ACHN (cell line): ENCODE measurements around the gene UQCC2.

ENCODE experiments used
- DNase-seq: peaks from one replicate; pipeline ENCODE4 v3.0.0-alpha.2; 2015
- in situ Hi-C: cut with HindIII; loops from 2 replicates; pipeline ENCODE4 v1.10.0; 2017; ENCODE audit warnings: low sequenced_read_pairs, low pct_ligation_motif_present, low pct_unique_long_range_greater_than_20kb

UQCC2 gene

DNA sequence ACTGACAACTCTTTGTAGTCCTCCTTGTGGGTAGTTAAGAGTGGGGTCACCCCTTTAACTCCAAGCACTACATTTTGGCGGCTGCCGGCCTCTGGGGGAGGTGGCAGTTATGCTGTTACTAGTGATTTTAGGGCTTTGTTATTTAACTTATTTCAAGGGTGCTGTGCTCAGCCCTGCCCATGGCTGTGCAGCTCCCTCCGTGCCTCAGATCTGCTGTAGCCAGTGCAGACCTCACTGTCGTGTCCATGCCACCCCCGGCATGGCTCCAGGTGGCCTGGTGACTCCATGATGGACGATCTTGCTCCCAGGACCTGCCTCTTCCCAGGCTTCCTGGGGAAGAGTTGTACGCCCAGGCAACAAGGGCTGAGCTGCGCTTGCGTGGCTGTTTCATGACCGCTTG lies 15.4 kb downstream of the UQCC2 start:
- in situ Hi-C loops = no loop called here
- no peak for DNase-seq

DNA sequence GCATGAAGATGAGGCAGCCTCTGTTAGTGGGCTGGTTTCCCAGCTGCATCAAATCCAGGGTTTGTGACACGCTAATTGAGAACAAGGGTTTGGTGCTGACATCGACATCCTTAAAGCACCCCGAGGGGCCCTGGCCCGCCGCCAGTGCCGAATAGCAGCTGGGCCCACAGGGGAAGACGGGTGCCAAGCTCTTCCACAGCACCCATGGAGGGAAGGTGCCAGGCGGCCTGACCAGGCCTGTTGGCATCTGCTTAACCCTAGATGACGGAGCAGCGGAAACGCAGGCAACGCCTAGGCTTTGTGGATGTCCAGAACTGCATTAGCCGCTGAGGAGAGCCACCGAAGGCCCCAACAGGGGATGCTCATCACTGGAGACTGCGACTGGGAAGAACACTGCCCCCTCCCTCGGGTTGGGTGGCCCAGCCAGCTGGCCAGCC lies 16.0 kb downstream of the UQCC2 start:
- in situ Hi-C loops = no loop called here
- no peak for DNase-seq

- DNase-seq = no peak
- in situ Hi-C loops = no loop called here
Measured at GRCh38 chr6:33694977-33695376, 16.5 kb downstream of the UQCC2 start.

DNA sequence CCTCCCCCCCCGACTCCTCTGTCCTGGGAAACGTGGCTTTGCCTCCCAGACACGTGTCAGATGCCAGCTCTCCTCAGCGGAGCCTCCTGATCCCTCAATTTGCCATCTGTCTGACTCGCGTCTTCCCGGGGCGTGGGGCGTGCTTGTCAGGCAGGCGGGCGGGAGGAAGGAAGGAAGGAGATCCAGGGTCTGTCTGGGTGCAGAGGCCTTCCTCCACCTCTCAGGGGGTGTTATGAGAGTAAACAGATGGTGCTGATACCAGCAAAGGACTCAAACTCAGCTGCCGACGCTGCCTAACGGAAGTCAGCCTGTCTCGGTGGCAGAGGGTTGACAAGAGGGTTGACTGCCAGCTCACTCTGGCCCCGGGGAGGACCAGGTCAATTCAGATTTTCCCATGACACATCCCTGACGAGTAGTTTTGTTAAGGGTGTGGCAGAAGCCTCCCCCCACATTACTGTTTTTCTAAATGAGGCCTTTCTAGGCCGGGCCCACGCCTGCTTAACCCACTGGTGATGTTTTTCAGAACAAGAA lies 17.0 kb downstream of the UQCC2 start:
- in situ Hi-C loops = no loop called here

GRCh38 chr6:33693186-33694105 lies 18.1 kb downstream of the UQCC2 start:
- DNase-seq = no peak

More for the DNA sequence above, 17.0 kb downstream of the UQCC2 start:
- no peak for DNase-seq

DNA sequence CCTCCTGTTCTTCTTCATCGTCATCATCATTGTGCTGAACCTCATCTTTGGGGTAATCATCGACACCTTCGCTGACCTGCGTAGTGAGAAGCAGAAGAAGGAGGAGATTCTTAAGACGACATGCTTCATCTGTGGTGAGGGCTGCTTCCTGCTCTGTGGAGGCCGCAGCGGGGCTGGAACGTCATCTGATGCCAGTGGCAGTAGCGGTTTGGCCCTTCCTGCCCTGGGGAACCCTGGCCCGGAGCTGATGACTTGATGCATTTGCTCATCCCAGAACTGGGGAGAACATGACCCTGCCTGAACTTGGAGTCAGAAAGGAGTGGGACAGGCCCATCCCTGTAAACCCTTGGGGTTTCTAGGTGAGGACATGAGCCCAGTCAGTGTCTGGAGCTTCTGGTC lies 18.7 kb downstream of the UQCC2 start:
- no peak for DNase-seq
- in situ Hi-C loops = no loop called here

More at GRCh38 chr6:33693186-33694105, 18.1 kb downstream of the UQCC2 start:
- in situ Hi-C loops = no loop called here

DNA sequence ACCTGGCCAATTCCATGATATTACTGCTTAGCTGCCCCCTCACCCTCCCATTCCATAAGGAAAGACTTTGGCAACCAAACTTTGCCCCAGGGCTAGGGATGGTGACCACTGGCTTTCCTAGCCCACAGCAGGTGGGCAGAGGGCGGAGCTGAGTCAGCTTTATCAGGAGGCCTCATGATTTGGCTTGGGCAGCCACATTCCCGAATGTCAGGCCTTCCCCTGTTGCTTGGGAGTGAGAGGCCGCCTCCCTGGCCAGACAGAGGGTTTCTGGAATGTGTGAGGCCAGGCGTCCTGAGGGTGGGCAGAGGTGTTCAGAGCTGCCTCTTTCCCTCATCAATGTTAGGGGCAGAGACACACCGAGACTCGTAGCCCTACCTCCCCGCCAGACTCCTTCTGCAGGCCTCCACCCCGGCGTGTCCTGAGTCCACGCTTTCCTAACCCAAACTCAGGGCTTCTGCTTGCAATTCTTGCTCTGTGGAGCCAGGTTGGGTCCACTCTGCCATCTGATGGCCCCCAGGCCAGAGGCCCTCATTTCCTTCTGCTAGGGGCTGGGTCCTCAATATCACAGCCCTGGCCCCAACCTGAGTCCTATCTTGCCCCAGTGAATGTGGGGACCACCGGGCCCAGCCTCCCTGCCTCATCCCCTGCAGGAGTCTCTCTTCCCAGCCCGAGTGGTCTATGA lies 19.3 kb downstream of the UQCC2 start:
- in situ Hi-C loops = no loop called here

GRCh38 chr6:33691456-33692077 lies 19.9 kb downstream of the UQCC2 start:
- no peak for DNase-seq
- in situ Hi-C loops = no loop called here

More for the DNA sequence above, 19.3 kb downstream of the UQCC2 start:
- DNase-seq = no peak

- in situ Hi-C loops = no loop called here
- DNase-seq = no peak
Measured at GRCh38 chr6:33690766-33691165, 20.7 kb downstream of the UQCC2 start.

DNA sequence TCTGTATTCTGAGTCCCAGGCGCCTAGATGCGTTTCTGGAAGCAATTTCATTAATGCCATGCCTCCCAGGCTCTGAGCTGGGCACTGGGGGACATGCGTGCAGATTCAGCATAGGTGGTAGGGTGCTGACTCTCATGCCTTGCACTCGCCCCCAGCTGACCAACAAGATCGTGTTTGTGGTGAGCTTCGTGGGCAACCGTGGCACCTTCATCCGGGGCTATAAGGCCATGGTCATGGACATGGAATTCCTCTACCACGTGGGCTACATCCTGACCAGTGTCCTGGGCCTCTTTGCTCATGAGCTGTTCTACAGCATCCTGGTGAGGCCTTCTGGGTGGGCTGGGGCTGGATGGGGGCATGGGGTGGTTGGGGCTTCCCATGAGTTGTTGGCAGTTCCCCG lies 21.6 kb downstream of the UQCC2 start:
- no peak for DNase-seq
- in situ Hi-C loops = no loop called here

GRCh38 chr6:33689148-33689494 lies 22.4 kb downstream of the UQCC2 start:
- DNase-seq = no peak
- in situ Hi-C loops = no loop called here

DNA sequence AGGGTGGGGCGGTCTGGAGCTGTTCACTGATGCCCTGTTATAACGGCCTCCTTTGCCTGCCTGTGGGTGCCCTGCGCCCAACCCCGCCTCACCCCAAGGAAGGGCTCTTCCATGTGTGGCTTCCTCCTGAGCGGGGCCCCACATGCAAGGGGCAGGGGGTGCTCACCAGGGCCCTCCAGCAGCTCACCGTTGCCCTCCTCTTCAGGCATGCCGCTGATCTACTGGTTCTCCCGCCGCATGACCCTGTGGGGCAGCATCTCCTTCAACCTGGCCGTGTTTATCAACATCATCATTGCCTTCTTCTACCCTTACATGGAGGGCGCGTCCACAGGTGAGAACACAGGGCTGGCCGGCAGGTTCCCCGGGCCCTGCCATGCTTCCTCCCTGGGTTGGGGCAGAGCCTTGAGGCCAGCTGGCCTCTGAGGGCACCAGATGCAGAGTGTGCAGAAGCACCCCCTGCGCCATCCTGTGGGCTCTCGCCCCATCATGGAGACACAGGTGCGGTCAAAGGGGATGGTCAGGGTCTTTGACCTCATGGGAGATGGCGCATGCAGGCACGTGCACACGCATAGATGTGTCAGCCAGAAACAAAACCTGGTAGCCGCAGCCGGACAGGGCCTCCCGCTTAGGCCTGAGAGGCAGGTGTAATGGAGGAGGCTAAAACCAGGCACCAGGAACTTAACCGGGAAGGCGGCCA lies 22.9 kb downstream of the UQCC2 start:
- in situ Hi-C loops = no loop called here

DNA sequence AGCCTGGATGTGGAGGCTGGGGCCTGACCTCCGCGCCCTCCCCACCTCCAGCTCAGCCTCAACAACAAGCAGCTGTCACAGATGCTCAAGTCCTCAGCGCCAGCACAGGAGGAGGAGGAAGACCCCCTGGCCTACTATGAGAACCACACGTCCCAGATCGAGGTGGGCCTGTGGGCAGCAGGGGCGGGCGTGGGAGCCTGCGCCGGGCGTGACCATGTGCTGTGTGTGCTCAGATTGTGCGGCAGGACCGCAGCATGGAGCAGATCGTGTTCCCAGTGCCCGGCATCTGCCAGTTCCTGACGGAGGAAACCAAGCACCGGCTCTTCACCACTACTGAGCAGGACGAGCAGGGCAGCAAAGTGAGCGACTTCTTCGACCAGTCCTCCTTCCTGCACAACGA lies 23.5 kb downstream of the UQCC2 start:
- in situ Hi-C loops = no loop called here
- no peak for DNase-seq

More for the DNA sequence above, 22.9 kb downstream of the UQCC2 start:
- no peak for DNase-seq

GRCh38 chr6:33686981-33687975 lies 24.2 kb downstream of the UQCC2 start:
- in situ Hi-C loops = no loop called here
- DNase-seq = no peak

DNA sequence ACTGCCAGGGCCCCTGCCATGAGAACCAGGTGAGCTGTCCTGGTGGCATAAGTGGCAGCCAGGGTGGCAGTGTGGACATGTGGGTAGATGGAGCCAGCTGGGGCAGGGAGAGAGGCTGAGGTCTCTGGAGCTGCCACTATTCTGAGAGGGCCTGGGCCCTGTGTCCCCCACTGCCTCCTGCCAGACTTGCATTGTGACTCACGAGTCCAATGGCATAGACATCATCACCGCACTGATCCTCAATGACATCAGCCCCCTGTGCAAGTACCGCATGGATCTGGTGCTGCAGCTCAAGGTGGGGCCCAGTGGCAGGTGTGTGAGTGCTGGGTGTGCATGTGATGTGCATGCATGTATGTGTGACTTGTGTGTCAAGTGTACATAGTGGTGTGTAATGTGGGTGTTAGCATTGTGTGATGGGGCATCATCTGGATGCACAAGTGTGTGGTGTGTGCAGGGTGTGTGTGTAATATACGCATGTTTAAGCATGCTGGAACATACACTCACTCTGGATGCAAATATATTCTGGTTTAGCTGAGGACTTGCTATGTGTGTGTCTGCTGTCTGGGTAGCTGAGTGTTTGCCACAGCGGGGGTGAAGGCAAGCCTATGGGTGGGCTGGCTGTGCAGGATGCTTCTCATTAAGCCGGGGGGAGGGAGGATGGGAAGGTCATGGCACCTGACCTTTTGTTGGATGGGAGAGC lies 25.1 kb downstream of the UQCC2 start:
- in situ Hi-C loops = no loop called here
- no peak for DNase-seq

GRCh38 chr6:33685411-33686224 lies 25.9 kb downstream of the UQCC2 start:
- no peak for DNase-seq
- in situ Hi-C loops = no loop called here
